Stomach smooth muscle (tissue), 2 donors: Measurements from ENCODE around the gene HERC2.

Experiments used
- H3K27ac ChIP-seq: one replicate; pipeline ENCODE4 v1.7.0; 2013; ENCODE audit warnings: mild to moderate bottlenecking, low read length, inconsistent platforms
- H3K27me3 ChIP-seq, 2 donors: one replicate each; pipeline ENCODE4 v1.7.0; 2013; ENCODE audit warnings: low read length in 2 of 2; ENCODE audit not compliant: insufficient read depth in 2 of 2, control insufficient read depth in 1 of 2
- H3K36me3 ChIP-seq, 2 donors: one replicate each; pipeline ENCODE4 v1.7.0; 2013; ENCODE audit warnings: low read length in 2 of 2; ENCODE audit not compliant: control insufficient read depth in 2 of 2, insufficient read depth in 2 of 2
- H3K4me1 ChIP-seq: one replicate; pipeline ENCODE4 v1.7.0; 2013; ENCODE audit warnings: low read length; ENCODE audit not compliant: control insufficient read depth, insufficient read depth
- H3K4me3 ChIP-seq, 2 donors: one replicate each; pipeline ENCODE4 v1.7.0; 2013; ENCODE audit warnings: low read length in 2 of 2
- H3K9ac ChIP-seq, 2 donors: one replicate each; pipeline ENCODE4 v1.7.0; 2013; ENCODE audit warnings: low read length in 2 of 2, mild to moderate bottlenecking in 1 of 2
- H3K9me3 ChIP-seq, 2 donors: one replicate each; pipeline ENCODE4 v1.7.0; 2013; ENCODE audit warnings: low read length in 2 of 2; ENCODE audit not compliant: control insufficient read depth in 2 of 2
- donor health status: healthy.
- donor health status: Pancreatic carcinoma.

HERC2 gene

GRCh38 chr15:28079313-28079969 is 242.5 kb downstream of the HERC2 start:
- Histone ChIP-seq H3K9me3 (peaks cover 0 to 6% of the 10 kb centered on the region in 2 donors), H3K4me1 (no peaks in the 10 kb centered on the region), H3K36me3 (no peaks in the 10 kb centered on the region), H3K27ac (no peak overlapping the region), H3K9ac (no peak overlapping the region), H3K4me3 (no peak overlapping the region), H3K27me3 (peaks cover 2 to 3% of the 10 kb centered on the region in 2 donors)

- H3K4me1 ChIP-seq: no peaks in the 10 kb centered on the region
- no peak overlapping the region for H3K9ac ChIP-seq
- H3K36me3 ChIP-seq: no peaks in the 10 kb centered on the region
- no peak overlapping the region for H3K4me3 ChIP-seq
- H3K9me3 ChIP-seq: peaks cover 0 to 2% of the 10 kb centered on the region in 2 donors
- no peak overlapping the region for H3K27ac ChIP-seq
- peaks cover 0 to 2% of the 10 kb centered on the region in 2 donors for H3K27me3 ChIP-seq
These were observed 243.7 kb downstream of the HERC2 start for GRCh38 chr15:28078191-28078719.

DNA sequence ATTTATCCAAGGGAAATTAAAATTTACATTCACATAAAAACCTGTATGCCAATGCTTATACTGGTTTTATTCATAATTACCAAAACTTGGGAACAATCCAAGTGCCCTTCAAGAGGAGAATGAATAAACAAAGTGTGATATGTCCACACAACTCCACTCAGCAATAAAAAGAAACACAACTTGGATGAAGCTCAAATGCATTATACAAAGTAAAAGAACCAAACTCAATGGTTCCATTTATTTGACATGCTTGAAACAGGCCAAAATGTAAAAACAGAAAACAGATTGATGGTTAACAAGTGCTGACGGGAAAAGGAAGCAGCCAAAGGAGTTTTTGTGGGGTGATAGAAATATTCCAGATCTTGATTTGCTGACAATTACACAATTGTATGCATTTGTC is 246.4 kb downstream of the HERC2 start:
- Histone ChIP-seq H3K36me3 (no peaks in the 10 kb centered on the region), H3K9ac (no peak overlapping the region), H3K27ac (no peak overlapping the region), H3K27me3 (peaks cover 0 to 2% of the 10 kb centered on the region in 2 donors), H3K4me3 (no peak overlapping the region), H3K9me3 (peaks cover 0 to 2% of the 10 kb centered on the region in 2 donors), H3K4me1 (no peaks in the 10 kb centered on the region)

DNA sequence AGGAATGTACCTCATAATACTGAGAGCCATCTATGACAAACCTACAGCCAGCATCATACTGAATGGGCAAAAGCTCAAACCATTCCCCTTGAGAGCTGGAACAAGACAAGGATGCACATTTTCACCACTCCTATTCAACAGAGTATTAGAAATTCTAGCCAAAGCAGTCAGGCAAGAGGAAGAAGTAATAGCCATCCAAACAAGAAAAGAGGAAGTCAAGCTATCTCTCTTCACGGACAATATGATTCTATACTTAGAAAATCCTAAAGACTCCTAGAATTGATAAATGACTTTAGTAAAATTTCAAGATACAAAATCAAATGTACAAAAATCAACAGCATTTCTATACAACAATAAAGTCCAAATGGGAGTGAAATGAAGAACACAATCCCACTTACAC is 253.0 kb downstream of the HERC2 start:
- peaks cover 0 to under 1% of the 10 kb centered on the region in 2 donors for H3K9me3 ChIP-seq
- no peak overlapping the region for H3K27ac ChIP-seq
- no peaks in the 10 kb centered on the region for H3K4me1 ChIP-seq

DNA sequence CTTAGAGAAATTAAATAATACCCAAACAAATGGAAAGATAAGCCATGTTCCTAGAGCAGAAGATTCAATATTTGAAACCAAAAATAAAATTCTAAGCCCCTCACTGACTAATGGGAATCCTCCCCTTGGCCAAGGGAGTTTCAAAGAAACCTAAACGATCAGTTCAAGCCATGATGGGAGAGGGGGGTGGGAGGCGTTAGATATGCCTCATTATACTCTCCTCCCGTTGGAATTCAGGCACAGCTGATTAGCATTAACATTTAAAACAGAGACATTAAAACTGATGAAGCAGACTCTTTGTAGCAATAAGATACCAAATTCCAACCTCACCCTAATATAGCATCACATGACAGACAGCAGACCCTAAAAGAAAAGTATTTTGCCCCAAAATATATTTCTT is 255.7 kb downstream of the HERC2 start:
- H3K9me3 ChIP-seq: peaks cover 0 to 5% of the 10 kb centered on the region in 2 donors
- no peak overlapping the region for H3K9ac ChIP-seq
- H3K36me3 ChIP-seq: no peaks in the 10 kb centered on the region
- no peaks in the 10 kb centered on the region for H3K4me1 ChIP-seq
- H3K27me3 ChIP-seq: no peaks in the 10 kb centered on the region
- H3K4me3 ChIP-seq: no peak overlapping the region
- no peak overlapping the region for H3K27ac ChIP-seq

More for the DNA sequence above, 253.0 kb downstream of the HERC2 start:
- no peaks in the 10 kb centered on the region for H3K36me3 ChIP-seq
- no peak overlapping the region for H3K9ac ChIP-seq
- no peaks in the 10 kb centered on the region for H3K27me3 ChIP-seq
- no peak overlapping the region for H3K4me3 ChIP-seq
